ENCODE measurements around the gene PIGT.
A peak's percentile ranks its signal among the peaks of the same experiment; 100 is the strongest.

Gene PIGT

DNA sequence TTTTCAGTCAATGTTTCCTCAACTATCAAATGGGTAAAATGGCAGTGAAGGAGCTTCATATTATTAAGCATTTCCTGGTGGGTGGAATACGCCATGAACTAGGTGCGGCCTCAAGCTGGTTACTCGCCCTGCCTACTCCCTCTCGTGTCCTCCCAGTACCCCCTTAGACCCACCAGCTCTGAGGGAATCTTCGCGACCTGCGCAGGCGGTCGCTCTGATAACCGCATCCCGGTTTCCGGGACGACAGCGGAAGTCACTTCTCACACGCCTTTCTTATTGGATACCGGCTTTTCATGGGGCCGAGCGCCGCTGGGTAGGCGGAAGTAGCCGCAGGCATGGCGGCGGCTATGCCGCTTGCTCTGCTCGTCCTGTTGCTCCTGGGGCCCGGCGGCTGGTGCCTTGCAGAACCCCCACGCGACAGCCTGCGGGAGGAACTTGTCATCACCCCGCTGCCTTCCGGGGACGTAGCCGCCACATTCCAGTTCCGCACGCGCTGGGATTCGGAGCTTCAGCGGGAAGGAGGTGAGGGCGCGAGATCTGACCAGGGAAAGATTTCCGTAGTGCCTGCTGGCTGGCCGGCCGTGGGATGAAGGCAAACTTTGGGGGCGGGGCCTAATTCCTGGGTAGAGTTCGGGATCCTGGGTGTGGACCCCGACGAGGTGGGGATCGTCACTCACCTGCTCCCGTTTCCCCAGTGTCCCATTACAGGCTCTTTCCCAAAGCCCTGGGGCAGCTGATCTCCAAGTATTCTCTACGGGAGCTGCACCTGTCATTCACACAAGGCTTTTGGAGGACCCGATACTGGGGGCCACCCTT is at the start of gene PIGT:
TSS of gene PIGT (plus strand) at position 320 of the 816 bp plus-strand sequence. CDS start at position 336, 16 bp downstream.
- DNase-seq = peak; percentile 81 to 82

DNA sequence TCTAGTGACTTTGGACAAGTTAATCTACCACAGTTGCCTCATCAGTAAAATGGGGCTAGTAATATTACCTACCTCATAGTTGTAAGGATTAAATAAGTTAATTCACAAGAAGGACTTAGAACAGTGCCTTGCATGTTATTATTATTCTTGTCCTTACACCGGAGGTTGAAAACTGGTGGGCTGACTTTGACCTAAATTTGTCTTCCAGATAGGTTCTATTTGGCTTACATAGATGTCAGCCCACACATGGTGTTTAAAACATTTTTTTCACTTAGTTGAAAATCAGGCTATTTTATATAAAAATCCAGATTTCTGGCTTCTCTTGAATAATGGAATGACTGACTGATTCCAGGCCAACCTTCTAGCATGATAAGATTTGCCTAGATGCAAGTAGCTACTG is 49.7 kb upstream of the PIGT start:
- DNase-seq = no peak

DNA sequence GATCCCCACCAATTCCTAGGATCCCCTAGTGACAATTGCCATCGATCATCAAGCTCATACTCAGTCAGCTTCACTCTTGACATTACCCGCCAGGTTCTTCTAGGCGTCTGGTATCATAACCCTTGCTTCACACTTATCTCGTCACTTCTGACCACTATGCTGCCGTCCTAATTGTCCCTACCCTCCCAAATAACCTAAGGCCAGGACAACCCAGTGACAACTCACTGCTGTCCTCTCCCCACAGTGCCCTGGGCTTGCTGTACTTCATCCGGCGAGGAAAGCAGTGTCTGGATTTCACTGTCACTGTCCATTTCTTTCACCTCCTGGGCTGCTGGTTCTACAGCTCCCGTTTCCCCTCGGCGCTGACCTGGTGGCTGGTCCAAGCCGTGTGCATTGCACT is 49.3 kb upstream of the PIGT start:
- no peak for DNase-seq

DNA sequence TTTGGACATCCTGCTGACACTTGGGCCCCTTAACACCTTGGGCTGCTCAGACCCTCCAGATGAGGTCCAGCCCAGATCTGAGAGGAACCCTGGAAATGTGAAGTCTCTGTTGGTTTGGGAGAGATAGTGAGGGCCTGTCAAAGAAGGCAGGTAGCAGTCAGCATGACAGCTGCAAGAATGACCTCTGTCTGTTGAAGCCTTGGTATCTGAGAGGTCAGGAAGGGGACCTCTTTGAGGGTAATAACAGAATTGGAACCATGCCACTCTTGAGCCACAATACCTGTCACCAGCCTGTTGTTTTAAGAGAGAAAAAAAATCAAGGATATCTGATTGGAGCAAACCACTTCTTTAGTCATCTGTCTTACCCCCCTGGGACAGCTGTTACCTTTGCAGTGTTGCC is 48.8 kb upstream of the PIGT start:
- no peak for DNase-seq

DNA sequence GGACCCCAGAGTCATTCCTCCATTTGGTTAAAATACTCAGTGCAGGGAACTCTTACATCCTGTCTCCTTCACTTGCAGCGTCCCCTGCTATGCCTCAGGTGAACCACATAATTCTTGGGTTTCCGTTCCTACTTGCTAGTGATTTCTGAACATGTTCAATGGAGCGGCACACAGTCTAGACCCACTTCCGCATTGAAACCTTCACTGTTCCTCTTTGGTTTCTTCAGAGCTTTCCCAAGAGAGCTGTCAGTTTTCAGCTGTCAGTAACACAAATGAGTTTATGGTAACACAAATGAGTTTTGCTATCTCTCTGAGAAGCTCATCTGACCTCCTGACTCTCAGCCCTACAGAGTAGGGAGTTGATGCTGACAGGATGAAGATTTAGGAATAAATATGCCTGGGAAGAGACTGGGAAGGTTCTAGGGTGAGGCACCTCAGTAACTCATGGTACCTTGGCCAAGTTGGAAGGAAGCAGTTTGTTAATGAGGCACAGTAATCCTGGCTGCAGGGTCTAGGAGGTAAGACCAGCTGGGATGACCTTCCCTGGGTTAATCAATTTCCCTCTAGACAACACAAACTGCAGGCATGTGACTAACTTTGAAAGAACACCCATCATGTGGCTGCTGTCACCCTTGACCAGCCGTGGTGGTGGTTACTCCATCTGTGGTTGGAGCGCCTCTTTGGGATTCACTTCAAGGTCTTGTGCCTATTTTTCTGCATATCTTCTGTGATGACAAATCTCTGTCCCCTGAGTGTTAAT is 47.5 kb upstream of the PIGT start:
- peak; percentile 78 for DNase-seq

DNA sequence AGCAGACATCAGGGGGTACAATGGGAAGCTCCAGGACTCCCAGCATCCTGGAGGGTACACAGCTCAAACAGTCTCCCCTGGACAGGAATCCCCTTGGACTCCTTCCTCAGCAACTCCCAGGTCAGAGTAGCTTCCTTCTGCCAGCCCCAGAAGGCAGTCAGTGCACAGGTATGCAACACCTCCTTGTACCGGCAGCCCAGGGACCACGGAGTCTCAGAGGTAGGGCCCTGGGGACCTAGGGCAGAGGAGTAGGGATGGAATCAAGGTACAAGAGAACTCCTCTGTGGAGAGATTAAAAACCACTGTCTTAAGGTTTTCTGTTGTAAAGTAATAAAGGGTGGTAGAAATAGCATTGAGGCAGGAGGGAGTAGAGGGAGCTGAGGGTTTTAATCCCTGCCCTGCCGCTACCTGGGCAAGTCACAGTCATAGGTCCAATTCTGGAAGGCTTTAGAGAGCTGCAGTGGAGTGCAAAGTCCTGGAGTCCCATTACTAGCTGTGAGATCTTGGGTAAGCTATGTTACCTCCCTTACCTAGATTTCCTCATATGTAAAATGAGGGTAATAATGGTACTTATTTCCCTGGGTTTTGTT is 45.3 kb upstream of the PIGT start:
- DNase-seq = no peak

DNA sequence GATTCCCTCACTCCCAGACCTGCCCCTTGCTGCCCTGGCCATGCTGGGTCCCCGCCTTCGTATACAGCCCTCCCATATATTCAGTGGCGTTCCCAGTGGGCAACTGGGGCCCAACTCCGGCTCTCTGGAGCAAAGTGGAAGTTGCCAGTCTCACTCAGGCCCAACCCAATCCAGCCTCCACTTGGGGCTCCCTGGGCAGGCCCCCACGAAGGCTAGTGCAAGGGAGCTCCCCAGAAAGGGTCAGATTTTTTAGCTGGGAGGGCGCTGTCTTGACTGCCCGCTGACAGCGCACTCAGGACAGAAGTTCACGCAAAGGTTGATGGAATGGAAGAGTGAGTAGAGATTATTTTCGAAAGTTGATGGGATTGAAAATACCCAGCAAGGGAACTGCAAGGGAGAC is 43.7 kb upstream of the PIGT start:
- no peak for DNase-seq

DNA sequence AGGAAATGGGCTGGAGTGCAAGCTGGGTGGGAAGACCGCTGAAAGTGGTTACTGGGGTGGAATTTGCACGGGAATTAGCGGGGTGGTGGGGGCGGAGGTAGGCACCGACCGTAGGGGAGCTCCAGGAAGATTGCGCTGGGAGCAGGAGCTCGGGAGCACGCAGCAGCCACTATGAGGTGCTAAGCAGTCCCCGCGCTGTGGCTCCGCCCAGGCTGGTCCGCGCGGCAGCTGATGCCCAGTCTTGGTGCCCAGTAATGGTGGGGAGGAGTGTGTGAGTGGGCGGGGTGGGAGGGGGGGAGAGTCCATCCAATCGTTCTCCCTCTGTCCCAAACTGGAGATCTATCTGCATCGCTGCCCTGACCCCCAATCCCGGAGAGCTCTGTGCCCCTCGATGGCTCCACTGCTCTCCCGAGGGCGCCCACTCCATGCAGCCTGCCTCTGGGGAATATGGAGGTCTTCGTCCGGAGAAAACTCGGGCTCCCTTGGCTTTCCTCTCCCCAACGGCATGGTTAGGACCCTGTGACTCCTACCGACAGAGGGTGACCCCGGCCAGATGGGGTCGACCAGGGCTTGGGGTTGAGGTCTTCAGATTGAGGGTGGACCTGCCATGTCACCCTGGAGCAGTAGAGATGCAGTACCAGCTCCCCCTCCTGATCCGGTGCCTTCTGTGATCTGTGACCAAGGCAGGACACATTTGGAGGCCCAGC is 43.1 kb upstream of the PIGT start:
- no peak for DNase-seq

DNA sequence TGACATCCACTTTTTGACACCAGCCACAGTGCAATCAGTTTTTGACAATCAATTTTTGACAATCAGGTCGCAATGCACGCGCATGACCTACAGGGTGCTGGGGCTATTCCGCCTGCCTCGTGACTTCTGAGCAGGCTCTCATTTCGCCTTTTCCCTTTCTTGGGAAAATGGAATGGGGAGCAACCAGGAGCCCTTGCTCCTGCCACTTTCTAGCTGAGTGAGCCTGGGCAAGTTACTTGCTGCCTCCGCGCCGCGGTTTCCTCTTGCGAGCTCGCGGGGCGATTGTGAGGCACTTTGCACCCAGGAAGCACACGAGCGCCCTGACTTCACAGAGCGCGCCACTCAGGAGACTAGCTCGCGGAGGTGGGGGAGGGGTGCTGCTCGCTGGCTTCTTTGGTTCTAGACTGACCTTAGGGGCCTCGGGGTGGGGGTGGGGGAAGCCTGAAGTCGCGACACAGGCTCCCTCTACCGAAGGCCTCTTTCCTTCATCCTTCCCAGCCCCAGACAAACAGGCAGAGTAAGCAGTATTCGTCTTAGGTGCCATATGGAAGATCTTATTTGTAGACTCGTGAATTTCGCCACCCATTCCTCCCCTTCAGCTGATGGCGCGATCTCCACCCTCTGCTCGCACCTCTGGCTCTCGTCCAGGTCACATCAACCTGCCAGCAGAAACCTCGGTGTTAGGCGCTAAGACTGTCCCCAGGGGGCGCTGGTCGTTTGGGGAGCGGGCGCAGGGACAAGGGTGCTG is 42.4 kb upstream of the PIGT start:
- peak; percentile 80 to 85 for DNase-seq

DNA sequence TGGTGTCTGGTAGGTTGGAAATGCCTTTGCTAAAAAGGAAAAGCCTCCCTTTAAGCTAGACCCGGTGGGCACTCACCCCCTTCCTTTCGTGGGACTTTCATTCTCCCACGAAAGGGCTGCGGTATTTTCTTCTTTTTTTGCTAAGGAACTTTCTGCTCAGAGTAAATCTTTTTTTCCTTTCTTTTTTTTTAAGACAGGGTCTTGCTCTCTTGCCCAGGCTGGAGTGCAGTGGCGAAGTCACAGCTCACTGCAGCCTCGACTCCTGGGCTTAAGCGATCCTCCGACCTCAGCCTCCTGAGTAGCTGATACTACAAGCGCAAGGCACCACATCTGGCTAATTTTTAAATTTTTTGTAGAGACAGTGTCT is 41.9 kb upstream of the PIGT start:
- no peak for DNase-seq

DNA sequence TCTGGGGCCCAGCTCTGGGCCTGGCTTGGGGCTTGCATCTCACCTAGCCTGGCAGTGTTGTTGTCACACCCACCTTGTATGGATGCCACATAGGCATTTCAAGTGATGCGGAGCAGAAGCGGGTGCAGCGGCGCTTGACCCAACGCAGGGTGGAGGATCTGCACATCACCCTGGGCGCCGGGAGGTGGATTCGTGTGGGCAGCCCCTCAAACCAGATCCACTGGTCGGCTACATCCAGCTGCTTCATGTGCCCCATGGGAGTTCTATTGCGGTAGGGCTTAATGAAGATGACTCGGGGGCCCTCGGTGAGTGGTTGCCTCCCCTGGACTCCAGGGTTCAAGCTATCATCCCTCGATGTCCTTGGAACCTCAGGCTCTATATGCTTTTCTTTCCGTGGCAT is 41.0 kb upstream of the PIGT start:
- DNase-seq = no peak

DNA sequence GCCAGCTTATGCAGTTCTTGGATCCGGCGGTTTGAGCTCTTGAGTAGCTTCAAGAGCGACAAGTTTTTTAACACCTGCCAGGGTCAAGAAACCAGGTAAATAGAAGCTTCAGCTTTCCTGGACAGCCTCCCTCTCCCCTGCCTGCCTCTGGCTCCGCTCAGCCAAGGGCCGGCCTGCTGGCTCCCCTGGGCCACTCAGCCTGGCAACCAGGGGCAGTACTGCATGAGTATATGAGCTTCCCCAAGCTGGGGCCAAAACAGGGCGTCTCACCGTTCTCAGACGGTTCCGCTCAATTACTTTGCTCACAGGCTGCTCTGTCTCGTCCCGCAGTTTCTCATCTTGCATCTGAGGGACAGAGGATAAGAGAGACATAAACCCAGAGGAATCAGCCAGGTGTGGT is 38.7 kb upstream of the PIGT start:
- no peak for DNase-seq

DNA sequence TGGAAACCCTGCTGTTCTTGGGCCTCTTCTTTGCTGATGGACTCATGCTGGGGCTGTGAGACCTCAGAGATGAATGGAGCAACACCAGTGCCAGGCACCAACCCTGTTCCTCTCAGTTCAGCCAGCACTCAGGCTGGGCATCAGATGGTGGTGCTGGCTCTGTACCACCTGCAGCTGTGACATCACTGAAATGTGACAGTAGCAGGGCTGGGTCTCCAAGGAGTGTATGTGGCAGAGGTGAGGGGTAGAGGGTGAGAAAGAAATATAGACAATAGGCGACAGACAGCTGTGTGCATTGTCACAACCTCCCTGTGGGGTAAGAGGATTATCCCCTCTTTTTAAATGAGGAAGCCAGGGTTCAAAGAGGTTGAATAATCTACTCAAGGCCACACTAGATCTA is 37.8 kb upstream of the PIGT start, which contains the start of gene TP53TG5:
TSS of gene TP53TG5 (minus strand) at position 135 of the 400 bp plus-strand sequence. CDS start at position 46, 89 bp downstream.
- DNase-seq = no peak

DNA sequence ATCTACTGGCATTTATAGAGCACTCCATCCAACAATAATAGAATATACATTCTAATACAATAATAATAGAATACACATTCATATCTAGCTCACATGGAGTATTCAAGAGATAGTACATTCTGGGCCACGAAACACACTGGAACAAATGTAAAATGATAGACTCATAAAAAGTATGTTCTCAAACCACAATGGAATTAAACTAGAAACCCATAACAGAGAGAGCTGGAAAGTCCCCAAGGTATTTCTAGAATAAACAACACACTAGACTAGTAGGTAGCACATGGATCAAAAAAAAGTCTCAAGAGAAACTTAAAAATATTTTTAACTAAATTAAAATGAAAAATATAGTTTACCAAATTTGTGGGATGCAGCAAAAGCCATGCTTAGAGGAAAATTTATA is 28.7 kb upstream of the PIGT start:
- no peak for DNase-seq

DNA sequence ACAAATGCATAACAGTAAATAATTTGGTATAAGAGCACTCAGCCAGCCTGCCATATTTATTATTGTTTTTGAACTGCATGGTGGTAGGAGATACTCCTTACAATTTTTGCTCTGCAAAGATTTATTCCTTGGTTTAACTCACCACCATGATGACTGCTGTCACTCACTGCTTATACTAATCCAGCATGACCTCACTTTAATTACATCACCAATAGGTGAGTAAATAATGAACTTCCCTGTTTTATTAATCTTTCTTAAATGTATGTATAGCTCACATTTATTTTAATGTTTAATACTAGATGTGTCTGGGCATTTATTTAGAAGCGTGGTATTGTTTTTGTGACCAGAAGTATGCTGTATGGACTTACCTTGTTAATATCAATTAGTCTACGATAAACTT is 25.0 kb upstream of the PIGT start:
- DNase-seq = no peak

DNA sequence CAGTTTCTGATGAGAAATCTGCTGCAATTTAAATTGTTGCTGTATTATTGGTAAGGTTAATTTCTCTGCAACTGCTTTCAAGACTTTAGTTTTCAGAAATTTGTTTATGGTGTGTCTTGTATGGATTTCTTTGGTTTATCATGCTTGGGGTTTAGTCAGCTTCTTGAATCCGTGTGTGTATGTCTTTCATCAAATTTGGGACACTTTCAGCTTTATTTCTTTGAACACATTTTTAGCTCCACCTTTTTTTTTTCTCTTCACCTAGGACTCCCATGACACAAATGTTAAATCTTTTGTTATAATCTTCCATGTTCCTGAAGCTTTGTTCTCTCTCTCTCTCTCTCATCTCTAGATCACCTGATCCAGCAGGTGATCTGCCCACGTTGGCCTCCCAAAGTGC is 24.4 kb upstream of the PIGT start:
- no peak for DNase-seq

DNA sequence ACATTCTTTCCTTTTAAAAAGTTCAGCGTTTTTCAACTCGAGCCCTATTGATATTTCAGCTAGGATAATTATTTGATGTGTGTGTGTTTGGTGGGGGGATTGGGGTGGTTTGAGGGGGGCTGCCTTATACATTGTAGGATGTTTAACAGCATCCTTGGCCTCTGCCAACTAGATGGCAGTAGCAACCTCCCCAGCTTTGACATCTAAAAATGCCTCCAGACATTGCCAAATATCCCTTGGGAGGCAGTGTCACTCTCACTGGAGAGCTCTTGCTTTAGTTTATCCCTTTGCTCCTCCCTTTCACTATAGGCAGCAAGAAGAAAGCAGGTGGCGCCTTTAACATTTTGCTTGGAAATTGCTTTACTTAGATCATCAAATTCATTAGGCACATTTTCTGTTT is 23.2 kb upstream of the PIGT start:
- no peak for DNase-seq

DNA sequence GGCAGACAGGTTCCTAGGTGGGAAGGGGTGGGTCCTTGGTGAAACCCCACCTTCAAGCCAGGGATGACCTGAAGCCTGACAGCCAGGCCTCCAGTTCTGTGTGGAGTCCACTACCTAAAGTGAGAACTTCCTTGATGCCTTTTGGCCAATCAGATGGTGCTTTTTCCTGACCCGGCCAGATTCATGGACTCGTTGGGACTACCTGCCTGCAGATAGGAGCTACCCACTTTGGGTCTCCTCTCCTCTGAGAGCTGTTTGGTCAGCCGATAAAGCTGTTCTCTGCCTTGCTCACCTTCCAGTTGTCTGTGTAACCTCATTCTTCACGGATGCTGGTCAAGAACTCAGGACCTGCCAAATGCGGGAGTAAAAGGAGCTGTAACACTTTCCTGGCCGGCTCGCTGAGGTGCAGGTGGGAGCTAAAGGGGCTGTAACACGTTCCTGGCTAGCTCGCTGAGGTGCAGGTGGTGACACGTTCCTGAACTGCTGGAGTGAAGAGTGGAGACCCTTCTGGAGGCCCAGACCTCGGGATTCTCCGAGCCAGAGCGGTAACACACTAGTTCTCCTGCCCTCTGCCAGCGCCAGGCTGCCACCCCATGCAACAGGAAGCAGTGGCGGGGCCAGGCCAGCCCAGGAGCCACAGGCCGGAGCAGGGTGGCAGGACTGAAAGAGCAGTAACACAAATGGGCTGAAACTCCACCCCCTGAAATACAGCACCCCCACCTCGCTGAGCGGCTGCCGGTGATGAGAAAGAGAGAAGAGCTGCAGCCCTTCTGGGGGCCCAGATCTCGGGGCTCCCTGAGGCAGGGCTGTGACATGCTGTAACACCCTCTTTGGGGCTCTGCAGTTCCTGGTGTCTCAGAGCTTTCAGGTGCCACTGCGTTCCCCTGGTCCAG is 21.5 kb upstream of the PIGT start:
- no peak for DNase-seq

DNA sequence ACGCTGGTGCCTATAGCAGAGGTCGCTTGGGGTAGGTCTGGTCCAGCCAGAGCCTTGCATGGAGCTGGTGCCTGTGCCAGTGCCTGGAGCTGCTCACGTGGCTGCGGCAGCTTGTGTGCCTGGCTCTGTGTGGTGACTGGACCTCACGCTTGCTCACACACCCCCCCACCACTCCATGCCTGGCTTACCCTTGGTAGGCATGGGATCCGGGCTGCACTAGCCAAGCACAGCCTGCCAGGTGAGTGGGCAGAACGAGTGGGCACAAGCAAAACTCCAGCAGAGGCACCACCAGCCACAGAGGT is 20.9 kb upstream of the PIGT start:
- DNase-seq = no peak

DNA sequence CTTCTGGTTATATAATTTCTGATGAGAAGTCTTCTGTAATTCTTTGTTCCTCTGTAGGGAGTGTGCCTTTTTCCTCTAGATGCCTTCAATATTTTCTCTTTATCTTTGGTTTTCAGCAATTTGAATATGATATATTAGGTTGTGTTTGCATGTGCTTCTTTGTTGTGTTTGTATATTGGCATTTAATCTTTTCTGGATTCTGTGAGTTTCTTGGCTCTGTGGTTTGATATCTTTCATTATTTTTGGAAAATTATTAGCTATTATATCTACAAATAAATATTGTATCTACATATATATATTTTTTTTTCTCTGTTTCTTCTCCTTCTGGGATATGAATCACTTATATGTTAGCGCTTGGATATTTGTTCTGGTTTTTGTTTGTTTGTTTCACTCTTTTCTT is 16.9 kb upstream of the PIGT start:
- no peak for DNase-seq

DNA sequence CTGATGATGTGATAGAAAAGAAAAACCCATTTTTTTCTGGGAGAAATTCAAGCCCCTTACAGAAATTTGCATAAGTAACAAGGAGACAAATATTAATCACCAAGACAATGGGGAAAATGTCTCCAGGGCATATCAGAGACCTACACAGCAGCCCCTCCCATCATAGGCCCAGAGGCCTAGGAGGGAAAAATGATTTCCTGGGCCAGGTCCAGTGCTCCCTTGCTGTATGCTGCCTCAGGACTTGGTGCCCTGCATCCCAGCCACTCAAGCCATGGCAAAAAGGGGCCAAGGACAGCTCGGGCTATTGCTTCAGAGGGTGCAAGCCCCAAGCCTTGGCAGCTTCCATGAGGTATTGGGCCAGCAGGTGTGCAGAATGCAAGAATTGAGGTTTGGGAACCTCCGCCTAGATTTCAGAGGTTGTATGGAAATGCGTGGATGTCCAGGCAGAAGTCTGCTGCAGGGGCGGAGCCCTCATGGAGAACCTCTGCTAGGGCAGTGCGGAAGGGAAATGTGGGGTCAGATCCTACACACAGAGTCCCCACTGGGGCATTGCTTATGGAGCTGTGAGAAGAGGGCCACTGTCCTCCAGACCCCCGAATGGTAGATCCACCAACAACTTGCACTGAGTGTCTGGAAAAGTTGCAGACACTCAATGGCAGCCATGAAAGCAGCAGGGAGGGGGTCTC is 15.5 kb upstream of the PIGT start:
- DNase-seq = no peak
